ENCODE data around the gene RIC8A. TPM values are rescaled to one million over a fixed set of nuclear protein-coding genes. Genes with fewer than 3 reads are reported as not detected.
"Not testable (repeated sequence)": the region's sequence is repeated elsewhere in the genome, so short reads cannot be mapped to it uniquely, and the experiment has no call there.

The RIC8A gene
- total RNA-seq, 1 experiment from 2014 or later = 91.3 TPM

DNA sequence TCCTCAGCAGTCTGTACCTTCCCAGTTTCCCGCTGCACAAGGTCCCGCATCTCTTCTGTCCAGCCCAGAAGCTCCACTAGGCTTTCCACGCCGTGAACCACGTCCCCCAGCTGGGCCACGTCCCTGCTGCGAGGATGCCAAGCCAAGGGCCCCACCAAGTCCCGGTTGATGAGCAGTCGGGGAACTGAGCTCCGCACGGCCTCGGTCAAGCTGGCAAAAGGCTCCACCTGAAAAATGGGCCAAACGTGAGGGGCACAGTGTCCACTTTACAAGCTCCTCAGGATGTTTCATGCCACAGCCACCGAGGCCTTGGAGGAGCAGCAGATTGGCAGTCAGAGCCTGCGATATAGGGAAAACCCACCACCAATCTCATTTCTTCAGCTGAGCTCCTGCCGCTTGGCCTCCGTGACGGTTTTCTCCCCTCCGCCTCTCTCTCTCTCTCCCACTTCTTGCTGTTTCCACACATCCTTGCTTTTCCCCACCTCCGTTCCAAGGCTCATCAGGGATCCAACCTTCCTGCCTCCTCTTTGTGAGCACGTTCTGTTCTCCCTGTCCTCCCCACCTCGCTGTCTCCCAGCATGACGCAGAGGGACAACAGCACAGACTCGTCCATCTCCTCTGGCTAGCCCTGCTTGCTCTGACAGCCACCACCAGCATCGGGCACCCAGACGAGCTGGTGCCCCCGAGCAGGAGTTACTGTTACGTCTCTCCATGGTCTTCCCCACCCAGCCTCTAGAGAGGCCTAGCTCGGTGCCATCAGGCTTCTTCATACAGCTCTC is 11.5 kb downstream of the RIC8A start:
- DNase-seq (ENCODE audit: low read depth) = no peak

DNA sequence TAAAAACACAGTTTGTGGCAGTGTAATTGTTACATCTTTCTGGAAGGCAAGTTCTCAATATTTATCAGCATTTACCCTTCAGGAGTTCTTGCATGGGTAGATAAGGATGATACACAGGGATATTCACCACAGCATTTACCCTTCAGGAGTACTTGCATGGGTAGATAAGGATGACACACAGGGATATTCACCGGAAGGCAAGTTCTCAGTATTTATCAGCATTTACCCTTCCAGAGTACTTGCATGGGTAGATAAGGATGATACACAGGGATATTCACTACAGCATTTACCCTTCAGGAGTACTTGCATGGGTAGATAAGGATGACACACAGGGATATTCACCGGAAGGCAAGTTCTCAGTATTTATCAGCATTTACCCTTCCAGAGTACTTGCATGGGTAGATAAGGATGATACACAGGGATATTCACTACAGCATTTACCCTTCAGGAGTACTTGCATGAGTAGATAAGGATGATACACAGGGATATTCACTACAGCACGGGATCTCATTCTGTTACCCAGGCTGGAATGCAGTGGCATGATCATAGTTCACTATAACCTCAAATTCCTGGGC is 13.2 kb downstream of the RIC8A start:
- DNase-seq (ENCODE audit: low read depth) = not testable (repeated sequence)

DNA sequence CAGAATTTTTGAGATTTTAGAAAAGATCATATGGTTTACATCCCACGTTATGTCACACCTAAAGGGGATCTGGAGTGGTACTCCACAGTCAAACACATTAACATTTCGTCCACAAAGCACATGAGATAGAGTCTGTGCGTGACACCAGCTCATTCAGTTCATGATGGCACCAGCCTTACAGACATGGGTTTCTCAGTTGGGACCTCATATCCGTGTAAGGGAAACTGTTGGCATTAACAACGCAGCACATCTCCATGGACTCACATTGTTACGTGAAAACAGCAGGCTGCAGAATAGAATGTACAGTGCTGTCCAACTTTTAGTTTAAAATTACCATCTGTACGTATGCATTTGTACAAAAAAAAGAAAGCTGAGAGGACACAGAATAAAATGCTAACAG is 14.0 kb downstream of the RIC8A start:
- no peak for DNase-seq (ENCODE audit: low read depth)

DNA sequence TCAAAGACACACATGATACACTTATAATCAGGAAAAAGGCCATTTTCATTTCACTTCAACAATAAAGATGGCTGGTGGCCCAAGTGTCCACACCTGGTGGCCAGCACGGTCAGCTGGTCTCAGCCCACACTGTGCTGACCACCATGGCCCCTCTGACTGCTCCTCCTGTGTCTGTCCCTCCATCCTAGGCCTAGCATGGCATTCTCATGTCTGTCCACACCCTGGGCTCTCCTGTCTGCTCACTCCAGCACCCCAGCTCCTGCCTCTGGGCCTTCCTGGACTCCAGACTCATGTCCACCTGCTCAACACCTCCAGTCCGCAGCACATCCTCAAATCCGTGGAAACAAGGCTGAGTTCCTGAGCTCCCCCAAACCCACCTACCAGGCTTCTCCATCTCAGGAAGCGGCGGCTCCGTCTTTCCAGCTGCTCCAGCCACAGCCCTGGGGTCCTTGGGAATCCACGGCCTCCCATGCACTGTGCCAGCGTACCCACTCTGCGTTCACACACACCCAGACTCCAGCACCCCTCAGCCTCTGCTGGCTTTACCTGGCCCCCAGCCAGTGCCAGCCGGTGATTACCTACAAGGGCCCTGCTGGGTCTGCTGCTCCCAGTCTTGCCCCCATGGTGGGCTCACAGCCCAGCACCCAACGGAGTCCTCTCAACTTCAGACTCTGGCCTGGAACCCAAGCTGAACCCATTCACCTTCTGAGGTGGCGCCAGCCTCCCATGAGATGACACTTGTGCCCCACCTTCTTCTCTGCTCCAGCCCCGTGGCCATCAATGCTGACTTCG is 14.7 kb downstream of the RIC8A start:
- DNase-seq (ENCODE audit: low read depth) = no peak

DNA sequence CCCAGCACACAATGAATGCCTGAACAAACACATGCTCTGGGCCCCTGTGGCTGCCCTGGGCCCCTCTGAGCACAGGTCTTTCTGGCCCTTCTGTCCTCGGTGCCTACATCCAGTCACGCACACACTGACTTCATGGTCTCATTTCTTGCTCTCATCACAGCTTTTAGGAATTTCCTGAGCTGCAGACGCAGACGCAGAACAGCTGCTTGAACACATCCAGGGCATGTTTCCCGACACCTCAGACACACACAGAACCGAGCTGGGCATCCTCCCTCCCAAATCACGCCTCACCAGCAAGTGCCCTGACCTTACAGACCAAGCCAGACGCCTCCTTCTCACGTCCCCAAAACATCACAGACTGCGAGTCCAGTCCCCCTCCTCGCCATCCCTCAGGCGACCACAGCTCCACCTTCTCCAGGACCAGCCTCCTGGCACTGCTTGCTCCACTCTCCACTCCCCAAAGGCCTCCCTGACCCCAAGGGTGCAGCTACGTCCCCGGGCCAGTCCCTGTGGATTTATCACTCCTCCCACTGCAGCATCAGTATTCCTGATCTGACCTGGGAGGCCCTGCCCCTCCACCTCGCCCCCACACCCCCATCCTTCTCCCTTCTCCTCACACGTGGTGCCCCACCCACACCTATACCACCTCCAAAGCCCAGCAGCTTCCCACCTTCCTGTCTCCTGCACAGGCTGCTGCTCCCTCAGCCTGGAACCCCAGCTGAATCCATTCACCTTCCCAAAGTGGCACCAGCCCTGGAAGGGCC is 15.7 kb downstream of the RIC8A start:
- DNase-seq (ENCODE audit: low read depth) = no peak

DNA sequence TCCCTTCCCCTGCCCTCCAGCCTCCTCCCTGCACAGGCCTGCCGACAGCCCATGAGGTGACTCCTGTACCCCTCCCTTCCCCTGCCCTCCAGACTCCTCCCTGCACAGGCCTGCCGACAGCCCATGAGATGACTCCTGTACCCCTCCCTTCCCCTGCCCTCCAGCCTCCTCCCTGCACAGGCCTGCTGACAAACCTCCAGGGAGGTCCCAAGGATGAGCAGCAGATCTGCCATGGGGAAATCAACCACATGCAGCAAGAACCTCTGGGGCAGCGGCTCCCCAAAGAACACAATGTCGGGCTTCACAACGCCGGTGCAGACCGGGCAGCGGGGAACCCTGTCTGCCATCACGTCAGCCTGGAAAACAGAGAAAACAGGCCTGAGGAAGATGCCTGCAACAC is 16.4 kb downstream of the RIC8A start:
- no peak for DNase-seq (ENCODE audit: low read depth)

DNA sequence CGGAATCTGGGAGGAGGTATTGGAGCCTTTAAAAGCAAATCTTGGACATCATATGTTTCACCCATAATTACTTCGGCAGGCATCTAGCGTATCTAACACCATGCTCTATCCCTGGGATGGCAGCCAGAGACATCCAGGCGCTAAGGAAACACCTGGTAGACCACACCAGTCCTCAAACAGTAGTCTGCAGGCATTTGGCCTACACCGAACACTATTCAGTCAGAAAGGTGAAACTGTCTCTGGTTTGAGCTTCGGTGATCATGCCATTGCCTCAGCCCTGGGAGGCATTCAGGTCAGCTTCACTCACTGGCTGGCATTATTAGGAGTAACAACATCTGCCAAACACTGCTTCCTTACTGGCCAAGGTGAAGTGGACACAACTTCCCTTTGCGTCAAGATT is 16.9 kb downstream of the RIC8A start:
- DNase-seq (ENCODE audit: low read depth) = no peak

DNA sequence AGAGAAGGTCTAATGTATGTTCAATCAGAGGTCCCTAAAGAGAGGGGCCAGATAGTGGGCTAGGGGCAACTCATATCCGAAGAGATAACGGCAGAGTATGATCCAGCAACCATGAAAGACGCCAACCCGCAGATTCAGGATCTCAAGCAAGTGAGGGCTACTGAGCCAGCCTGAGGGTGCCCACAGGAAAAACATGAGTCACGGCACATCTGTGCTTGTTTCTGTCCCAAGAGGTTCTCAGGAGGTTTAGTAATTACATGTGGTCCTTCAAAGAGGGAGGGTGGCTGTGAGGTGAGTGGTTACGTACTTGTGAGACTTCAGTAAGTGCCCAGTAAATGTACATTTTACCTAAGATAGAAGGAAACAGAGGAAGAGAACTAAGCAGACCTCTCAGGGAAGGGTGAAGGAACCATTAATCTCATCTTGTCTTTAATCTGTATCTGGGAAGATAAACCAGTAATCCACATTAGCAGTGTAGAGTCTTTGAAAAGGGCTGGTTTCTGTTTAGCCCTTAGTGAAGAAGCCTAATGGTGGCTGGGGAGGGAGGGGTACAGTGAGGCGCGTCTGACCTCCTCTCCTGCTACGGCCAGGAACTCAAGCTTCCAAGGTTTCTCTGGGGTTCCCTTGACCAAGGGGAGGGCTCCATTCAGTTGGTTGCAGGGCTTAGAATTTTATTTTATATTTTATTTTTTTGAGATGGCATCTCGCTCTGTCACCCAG is 18.4 kb downstream of the RIC8A start:
- peak; percentile 89 for DNase-seq (ENCODE audit: low read depth)

DNA sequence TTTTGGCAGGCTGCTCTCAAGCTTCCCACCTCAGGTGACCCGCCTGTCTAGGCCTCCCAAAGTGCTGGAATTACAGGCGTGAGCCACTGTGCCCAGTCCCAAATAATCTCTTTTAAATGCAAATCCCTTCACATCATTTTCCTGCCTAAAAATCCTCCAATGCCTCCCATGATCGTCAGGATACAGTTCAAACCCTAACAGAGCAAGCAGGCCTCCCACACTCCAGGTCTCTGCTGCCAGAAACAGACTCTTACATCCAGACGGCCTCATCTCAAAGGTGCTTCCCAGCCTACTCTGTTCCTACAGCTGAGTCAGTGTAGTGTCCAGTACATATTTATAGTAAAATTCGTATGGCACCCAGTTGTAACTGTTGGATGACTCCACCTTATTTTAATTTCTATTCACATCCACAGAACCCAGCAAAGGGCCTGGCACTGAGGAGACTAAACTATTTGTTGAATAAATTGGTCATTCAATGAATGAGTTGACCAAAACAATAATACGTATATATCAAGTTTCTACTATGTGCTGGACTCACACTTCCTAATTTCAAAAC is 20.4 kb downstream of the RIC8A start:
- no peak for DNase-seq (ENCODE audit: low read depth)

DNA sequence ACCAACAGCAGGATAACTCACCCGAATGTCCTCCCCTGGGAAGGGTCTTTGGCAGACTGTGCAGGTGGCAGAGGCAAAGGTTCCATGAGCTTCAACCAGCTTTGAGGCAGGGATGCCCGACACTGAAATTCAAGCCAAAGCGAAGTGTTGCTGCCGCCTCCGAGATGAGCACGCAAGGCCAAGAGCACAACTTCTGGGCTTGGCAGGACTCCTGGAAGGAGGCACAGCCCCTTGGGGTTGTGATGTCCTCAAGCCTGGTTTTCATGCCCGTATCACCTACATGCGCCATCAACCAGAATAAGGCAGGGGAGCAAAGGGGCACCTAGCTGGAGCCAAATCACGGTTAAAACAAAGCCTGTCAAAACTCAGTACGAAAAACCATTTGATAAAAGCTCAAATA is 22.9 kb downstream of the RIC8A start:
- DNase-seq (ENCODE audit: low read depth) = no peak

DNA sequence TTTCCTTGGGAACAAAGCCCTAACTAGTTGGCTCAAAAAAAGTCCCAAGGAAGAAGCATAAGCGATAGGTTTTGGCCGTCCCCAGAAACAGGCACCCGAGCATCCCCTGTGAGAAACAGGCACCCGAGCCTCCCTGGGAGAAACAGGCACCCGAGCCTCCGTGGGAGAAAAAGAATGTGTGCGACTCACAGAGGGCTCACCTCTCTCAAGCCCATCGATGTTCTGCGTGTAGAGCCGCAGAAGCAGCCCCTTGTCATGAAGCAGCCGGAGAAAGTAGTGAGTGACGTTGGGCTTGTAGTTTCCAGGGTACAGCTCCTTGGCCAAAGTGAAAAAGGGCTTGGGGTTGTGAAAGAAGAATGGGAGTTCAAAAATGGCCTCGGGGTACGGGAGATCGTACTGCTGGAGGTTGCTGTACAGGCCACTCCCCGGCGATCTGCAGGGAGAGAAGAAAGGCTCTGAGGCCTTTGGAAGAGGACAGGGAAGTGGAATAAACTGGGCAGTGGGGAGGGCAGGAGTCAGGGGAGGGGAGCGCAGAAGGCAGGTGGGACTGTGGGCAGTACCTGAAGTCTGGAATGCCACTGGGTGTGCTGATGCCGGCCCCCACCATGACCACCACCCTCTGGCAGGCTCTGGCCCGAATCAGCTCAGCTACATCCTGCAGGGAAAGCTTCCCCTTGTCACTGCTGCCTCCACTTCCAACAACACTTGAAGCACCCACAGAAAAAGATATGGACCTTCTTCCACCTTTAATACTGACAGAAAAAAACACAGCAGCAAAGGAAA is 25.5 kb downstream of the RIC8A start:
- no peak for DNase-seq (ENCODE audit: low read depth)

DNA sequence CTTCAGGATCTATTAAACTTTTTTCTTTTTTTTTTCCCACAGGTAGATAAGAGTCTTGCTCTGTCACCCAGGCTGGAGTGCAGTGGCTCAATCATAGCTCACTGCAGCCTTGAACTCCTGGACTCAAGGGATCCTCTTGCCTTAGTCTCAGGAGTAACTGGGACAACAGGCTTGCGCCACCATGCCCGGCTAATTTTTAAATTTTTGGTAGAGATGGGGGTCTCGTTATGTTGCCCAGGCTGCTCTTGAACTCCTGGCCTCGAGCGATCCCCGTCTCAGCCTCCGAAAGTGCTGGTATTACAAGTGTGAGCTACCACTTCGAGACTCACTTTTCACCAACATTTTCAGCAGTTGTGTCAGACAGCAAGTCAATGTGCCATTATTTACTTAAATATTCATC is 27.7 kb downstream of the RIC8A start:
- no peak for DNase-seq (ENCODE audit: low read depth)

DNA sequence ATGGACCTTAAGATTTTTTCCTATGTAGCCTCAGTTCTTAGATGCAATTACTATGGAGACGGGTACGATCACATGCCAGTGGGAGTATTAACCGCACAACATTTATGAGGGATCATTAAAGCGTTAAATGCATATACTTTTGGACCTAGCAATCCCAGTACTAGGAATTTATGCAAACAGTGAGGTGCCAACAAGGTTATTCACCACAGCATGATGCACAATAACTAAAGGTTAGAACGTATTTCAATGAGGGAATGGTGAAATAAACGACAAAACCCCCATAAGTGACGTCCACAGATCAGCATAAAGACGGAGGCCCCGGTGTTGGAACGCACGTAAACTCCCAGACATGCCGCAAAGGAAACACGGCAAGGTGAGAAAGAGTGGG is 28.1 kb downstream of the RIC8A start:
- DNase-seq (ENCODE audit: low read depth) = no peak

DNA sequence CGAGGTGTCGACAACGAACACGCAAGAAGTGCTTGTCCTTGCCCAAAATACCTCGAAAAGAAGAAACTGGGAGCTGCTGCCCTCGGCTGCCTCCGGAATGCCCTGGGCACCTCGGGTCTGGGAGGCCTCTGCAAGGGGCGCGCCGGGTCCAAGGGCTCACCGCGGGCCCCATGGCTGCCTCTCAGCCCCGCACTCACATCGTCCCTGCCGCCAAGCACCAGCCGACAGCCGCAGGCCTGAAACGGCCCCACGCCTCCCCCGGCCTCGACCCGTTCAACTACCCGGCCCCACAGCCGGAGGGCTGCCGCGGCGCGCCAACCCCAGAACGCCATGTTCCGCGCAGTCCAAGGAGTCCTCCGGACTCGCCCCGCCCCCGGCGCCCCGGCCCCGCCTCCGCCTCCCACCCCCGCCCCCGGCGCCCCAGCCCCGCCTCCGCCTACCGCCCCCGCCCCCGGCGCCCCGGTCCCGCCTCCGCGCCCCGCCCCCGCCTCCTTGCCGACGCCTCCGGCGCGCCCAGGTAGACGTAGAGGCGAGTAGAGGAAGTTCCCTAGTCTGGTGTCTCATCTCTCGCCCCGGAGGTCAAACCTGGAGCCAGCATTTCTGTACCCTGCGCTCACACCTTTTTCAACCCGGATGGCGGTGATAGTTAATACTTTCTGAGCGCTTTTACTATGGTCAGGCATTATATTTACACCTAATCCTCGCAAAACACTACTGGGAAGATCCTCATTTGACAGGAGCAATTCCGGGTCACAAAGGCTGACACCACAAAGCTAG is 28.7 kb downstream of the RIC8A start, which contains the start of gene SIRT3:
Gene SIRT3 (minus strand): TSS at position 346 of the 777 bp plus-strand sequence. CDS start 14 bp downstream, at position 332.
- DNase-seq (ENCODE audit: low read depth) = peak; percentile 70

DNA sequence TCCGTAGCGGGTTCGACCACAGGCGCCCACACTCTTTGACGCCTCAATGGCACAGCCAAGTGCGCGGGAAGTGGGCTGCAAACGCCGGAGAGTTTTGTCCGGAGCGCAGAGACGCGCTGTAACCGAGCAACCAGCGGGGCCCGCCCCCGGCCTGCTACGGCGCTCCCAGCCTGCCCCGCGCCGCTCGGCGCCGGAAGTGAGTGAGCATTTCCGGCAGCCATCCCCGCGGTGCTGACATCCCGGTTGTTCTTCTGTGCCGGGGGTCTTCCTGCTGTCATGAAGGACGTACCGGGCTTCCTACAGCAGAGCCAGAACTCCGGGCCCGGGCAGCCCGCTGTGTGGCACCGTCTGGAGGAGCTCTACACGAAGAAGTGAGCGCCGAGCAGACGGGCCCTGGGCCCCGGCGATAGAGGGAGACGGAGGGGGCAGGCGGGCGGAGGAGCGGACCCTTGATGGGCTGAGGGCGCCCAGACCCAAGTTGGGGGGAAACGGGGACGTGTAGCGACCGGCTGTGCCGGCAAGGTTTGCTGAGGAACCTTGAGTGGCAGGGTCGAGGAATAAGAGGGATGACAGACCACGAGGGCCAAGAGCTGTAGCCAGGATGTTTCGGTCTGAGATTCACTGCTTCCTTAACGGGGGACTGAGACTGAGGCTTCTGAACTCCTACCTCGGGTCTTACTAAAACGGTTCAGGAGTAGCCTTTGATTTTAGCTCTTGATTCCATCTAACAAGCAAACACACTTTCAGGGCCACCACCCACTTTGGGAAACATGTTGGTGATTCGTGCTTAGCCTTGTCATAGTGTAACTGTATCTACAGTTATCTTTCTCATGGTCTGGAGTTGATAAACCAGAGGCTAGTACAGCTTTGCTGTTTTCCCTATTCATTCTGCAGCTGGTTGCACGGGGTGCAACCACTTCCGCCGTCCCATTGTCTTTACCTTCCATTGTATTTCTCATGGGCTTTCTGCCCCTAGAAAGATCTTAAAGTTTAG is 29.6 kb downstream of the RIC8A start, which contains the start of gene PSMD13:
Gene PSMD13 (plus strand): TSS at position 203 of the 994 bp plus-strand sequence. CDS start 74 bp downstream, at position 277.
- DNase-seq (ENCODE audit: low read depth) = peak; percentile 80

DNA sequence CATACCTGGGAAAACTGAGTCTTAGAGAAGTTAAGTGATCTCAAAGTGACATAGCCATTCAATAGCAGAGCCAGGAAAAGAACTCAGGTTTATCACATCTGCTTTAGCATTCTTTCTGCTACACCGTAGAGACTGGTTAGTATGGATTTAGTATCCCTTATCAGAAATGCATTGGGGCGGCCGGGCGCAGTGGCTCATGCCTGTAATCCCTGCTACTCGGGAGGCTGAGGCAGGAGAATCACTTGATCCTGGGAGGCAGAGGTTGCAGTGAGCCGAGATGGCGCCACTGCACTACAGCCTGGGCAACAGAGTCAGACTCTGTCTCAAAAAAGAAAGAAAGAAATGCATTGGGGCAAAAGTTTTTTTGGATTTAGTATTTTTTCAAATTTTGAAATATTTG is 30.8 kb downstream of the RIC8A start:
- DNase-seq (ENCODE audit: low read depth) = not testable (repeated sequence)

DNA sequence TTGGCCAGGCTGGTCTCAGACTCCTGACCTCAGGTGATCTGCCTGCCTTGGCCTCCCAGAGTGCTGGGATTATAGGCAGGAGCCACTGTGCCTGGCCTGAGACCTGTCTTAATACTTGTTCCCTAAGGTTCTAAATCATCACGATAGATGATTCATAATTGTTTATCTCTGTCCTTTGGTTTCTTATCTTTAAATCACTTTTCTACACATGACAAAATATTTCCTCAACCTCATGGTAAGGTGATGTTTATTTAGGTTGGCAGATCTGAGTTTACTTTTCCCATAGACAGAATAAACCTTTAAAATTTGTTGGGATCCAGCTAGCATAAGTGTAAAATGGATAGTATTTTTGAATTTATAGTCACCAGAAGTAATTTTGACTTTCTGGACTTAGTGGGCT is 32.8 kb downstream of the RIC8A start:
- DNase-seq (ENCODE audit: low read depth) = no peak

DNA sequence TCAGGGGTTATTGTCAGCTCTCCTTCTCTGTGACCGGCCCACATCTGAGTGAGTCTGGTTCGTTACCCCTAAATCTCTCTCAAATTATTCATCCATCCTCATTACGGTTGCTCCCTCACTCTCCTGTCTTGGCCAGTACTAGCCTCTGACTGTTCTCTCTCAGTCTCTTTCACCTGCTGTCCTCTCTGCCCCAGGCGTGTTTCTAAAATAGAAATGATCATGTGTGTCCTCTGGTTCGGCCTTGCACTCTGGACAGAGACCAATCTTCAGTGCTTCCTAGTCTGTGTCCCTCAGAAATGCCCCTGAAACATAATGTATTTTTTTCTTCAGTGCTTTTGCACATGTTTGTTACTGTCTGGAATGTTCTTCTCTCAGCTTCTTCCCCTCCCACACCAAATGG is 34.1 kb downstream of the RIC8A start:
- no peak for DNase-seq (ENCODE audit: low read depth)
